GM11168 (cell line): ENCODE results near the gene CUTC.

ENCODE experiments used
- in situ Hi-C: fragments of 300-500 bp; cut with MboI; formaldehyde crosslinking; loops from one replicate; pipeline ENCODE4 v1.12.0; 2022; ENCODE audit warnings: low sequenced_read_pairs; ENCODE audit not compliant: unreplicated experiment

Gene CUTC

GRCh38 chr10:99781734-99782429, 49.8 kb downstream of the CUTC start:
- in situ Hi-C loops: no loop called here

GRCh38 chr10:99782447-99783286, 50.6 kb downstream of the CUTC start, which contains the start of gene ABCC2:
Gene ABCC2 (plus strand): TSS chr10:99782640. CDS start chr10:99782845, 205 bp downstream.
- in situ Hi-C loops: no loop called here

GRCh38 chr10:99784016-99784726, 52.1 kb downstream of the CUTC start:
- in situ Hi-C loops: no loop called here

- in situ Hi-C loops: no loop called here
Observed at GRCh38 chr10:99784727-99785441, 52.9 kb downstream of the CUTC start.

GRCh38 chr10:99785646-99786045, 53.6 kb downstream of the CUTC start:
- in situ Hi-C loops: no loop called here

- in situ Hi-C loops: no loop called here
Observed at GRCh38 chr10:99787311-99787710, 55.3 kb downstream of the CUTC start.

- in situ Hi-C loops: no loop called here
Observed at GRCh38 chr10:99787782-99788445, 55.9 kb downstream of the CUTC start.

- in situ Hi-C loops: no loop called here
Observed at GRCh38 chr10:99788598-99789256, 56.7 kb downstream of the CUTC start.

- in situ Hi-C loops: no loop called here
Observed at GRCh38 chr10:99791831-99792230, 59.8 kb downstream of the CUTC start.

GRCh38 chr10:99793819-99794218, 61.8 kb downstream of the CUTC start:
- in situ Hi-C loops: no loop called here

GRCh38 chr10:99796928-99797327, 64.9 kb downstream of the CUTC start:
- in situ Hi-C loops: no loop called here

GRCh38 chr10:99798031-99798430, 66.0 kb downstream of the CUTC start:
- in situ Hi-C loops: no loop called here

GRCh38 chr10:99798920-99799319, 66.9 kb downstream of the CUTC start:
- in situ Hi-C loops: no loop called here

GRCh38 chr10:99799613-99800012, 67.6 kb downstream of the CUTC start:
- in situ Hi-C loops: no loop called here

- in situ Hi-C loops: no loop called here
Observed at GRCh38 chr10:99804471-99804870, 72.4 kb downstream of the CUTC start.

GRCh38 chr10:99805190-99805589, 73.2 kb downstream of the CUTC start:
- in situ Hi-C loops: no loop called here
